A549 (cell line): Measurements from ENCODE around the gene MCFD2.

ENCODE experiments used
- CBX2 ChIP-seq: fragments of 200-600 bp; sonication (generic); IDR thresholded peaks from 2 replicates; pipeline ENCODE4 v1.6.1; 2016; ENCODE audit warnings: low read depth, mild to moderate bottlenecking, borderline replicate concordance
- CBX8 ChIP-seq: fragments of 200-600 bp; sonication (generic); IDR thresholded peaks from 2 replicates; pipeline ENCODE4 v1.6.1; 2016
- CHD2 ChIP-seq: fragments of 150-350 bp; IDR thresholded peaks from 2 replicates; pipeline ENCODE4 v1.6.1; 2014; ENCODE audit warnings: low read length; ENCODE audit not compliant: partially characterized antibody
- MAZ ChIP-seq: fragments of 150-350 bp; IDR thresholded peaks from 2 replicates; pipeline ENCODE4 v1.6.1; 2014; ENCODE audit warnings: antibody characterized with exemption, low read depth, low read length, borderline replicate concordance
- POLR2A ChIP-seq: IDR thresholded peaks from 2 replicates; pipeline ENCODE4 v1.6.1; 2012; ENCODE audit warnings: mild to moderate bottlenecking, low read length
- RAD21 ChIP-seq, 2 experiments: fragments of >200 bp in 1 of 2; sonication (Bioruptor Twin) in 1 of 2; formaldehyde crosslinking in 1 of 2; IDR thresholded peaks in 1 of 2; conservative IDR thresholded peaks in 1 of 2; 2 replicates in 1 of 2; 3 replicates in 1 of 2; pipeline ENCODE4 v1.6.1; 2012 to 2018; ENCODE audit warnings: inconsistent platforms in 1 of 2
- ZFP36 ChIP-seq: fragments of 450-650 bp; IDR thresholded peaks from 2 replicates; pipeline ENCODE4 v1.6.1; 2014; ENCODE audit warnings: borderline replicate concordance; ENCODE audit not compliant: partially characterized antibody
- TF ChIP-seq, protein P1 (sequence below): fragments of >200 bp; sonication (Bioruptor Twin); formaldehyde crosslinking; IDR thresholded peaks from 3 replicates; pipeline ENCODE4 v1.5.1; 2016
- TF ChIP-seq, protein P2 (sequence below): fragments of >200 bp; sonication (Bioruptor Twin); formaldehyde crosslinking; IDR thresholded peaks from 3 replicates; pipeline ENCODE4 v1.6.1; 2016
- TF ChIP-seq, protein P3 (sequence below): IDR thresholded peaks from 2 replicates; pipeline ENCODE4 v1.6.1; 2012; ENCODE audit warnings: low read depth, borderline replicate concordance
- TF ChIP-seq, protein P4 (sequence below): IDR thresholded peaks from 2 replicates; pipeline ENCODE4 v1.6.1; 2012
- TF ChIP-seq, protein P5 (sequence below): fragments of 450-650 bp; IDR thresholded peaks from 2 replicates; pipeline ENCODE4 v1.6.1; 2014; ENCODE audit warnings: antibody characterized with exemption

DNA sequence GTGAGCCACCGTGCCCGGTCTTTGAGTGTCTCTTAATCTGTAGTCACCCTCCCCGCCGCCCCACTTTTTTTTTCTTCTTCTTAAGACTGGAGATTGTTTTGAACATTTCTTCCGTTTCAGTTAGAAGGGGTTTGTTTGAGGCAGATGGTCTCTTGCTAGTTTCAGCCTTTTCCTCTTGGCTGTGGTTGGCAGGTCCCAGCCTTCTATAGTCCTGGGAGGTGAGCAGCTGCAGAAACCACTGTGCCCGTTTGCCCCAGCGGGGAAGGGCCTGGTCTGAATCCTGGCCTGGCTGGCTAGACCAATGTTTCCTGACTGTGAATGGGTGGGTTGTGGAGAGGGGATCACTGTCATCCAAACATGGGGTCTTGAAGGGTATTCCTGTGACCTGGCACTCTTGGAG is 30.1 kb upstream of the MCFD2 start:
- TF ChIP-seq, protein P1, sequence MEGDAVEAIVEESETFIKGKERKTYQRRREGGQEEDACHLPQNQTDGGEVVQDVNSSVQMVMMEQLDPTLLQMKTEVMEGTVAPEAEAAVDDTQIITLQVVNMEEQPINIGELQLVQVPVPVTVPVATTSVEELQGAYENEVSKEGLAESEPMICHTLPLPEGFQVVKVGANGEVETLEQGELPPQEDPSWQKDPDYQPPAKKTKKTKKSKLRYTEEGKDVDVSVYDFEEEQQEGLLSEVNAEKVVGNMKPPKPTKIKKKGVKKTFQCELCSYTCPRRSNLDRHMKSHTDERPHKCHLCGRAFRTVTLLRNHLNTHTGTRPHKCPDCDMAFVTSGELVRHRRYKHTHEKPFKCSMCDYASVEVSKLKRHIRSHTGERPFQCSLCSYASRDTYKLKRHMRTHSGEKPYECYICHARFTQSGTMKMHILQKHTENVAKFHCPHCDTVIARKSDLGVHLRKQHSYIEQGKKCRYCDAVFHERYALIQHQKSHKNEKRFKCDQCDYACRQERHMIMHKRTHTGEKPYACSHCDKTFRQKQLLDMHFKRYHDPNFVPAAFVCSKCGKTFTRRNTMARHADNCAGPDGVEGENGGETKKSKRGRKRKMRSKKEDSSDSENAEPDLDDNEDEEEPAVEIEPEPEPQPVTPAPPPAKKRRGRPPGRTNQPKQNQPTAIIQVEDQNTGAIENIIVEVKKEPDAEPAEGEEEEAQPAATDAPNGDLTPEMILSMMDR, result no peak
- no peak for TF ChIP-seq CBX2
- TF ChIP-seq ZFP36, result no peak
- TF ChIP-seq, protein P2, sequence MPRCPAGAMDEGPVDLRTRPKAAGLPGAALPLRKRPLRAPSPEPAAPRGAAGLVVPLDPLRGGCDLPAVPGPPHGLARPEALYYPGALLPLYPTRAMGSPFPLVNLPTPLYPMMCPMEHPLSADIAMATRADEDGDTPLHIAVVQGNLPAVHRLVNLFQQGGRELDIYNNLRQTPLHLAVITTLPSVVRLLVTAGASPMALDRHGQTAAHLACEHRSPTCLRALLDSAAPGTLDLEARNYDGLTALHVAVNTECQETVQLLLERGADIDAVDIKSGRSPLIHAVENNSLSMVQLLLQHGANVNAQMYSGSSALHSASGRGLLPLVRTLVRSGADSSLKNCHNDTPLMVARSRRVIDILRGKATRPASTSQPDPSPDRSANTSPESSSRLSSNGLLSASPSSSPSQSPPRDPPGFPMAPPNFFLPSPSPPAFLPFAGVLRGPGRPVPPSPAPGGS, result no peak
- TF ChIP-seq CBX8, result no peak
- no peak for TF ChIP-seq POLR2A
- no peak for TF ChIP-seq RAD21 (conservative IDR thresholded peaks at IDR 0.05 in 1 of 2, IDR thresholded peaks at IDR 0.05 in 1 of 2)
- no peak for TF ChIP-seq CHD2
- TF ChIP-seq, protein P3, sequence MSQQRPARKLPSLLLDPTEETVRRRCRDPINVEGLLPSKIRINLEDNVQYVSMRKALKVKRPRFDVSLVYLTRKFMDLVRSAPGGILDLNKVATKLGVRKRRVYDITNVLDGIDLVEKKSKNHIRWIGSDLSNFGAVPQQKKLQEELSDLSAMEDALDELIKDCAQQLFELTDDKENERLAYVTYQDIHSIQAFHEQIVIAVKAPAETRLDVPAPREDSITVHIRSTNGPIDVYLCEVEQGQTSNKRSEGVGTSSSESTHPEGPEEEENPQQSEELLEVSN, result no peak
- TF ChIP-seq, protein P4, sequence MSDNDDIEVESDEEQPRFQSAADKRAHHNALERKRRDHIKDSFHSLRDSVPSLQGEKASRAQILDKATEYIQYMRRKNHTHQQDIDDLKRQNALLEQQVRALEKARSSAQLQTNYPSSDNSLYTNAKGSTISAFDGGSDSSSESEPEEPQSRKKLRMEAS, result no peak
- TF ChIP-seq, protein P5, sequence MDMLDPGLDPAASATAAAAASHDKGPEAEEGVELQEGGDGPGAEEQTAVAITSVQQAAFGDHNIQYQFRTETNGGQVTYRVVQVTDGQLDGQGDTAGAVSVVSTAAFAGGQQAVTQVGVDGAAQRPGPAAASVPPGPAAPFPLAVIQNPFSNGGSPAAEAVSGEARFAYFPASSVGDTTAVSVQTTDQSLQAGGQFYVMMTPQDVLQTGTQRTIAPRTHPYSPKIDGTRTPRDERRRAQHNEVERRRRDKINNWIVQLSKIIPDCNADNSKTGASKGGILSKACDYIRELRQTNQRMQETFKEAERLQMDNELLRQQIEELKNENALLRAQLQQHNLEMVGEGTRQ, result no peak
- no peak for TF ChIP-seq MAZ
